K562 treated with DMSO at 1 percent for 24 hours (cell line): ENCODE data around the gene HPCAL4. TPM values are rescaled to one million over a fixed set of nuclear protein-coding genes. Genes with fewer than 3 reads are reported as not detected.

ENCODE experiments used
- total RNA-seq: library from RNA; unstranded; fragments of 300-600 nt; gene quantifications from 2 replicates; pipeline ENCODE4 v1.2.3, GENCODE V29; 2022; ENCODE audit warnings: low read depth; ENCODE audit not compliant: insufficient read depth

Gene HPCAL4
- 0.09 and 0.17 TPM in 2 replicates for total RNA-seq

GRCh38 chr1:39691383-39692151 lies at the start of gene HPCAL4:
Gene HPCAL4 (minus strand): TSS chr1:39691433. CDS start chr1:39684603, 6,830 bp downstream.

GRCh38 chr1:39738622-39739366 lies 47.6 kb upstream of the HPCAL4 start, which contains the start of gene PPIE:
Gene PPIE (plus strand): TSS chr1:39738882. CDS start chr1:39738901, 19 bp downstream.

GRCh38 chr1:39671793-39672550 lies 19.3 kb downstream of the HPCAL4 start, which contains the start of gene NT5C1A:
Gene NT5C1A (minus strand): TSS chr1:39672107. CDS start chr1:39672038, 69 bp downstream.

GRCh38 chr1:39639305-39640130 lies 51.7 kb downstream of the HPCAL4 start, which contains the start of gene HEYL:
Gene HEYL (minus strand): TSS chr1:39639643. CDS start chr1:39639625, 18 bp downstream.

Other genes starting within 250 kb of the HPCAL4 start
- gene BMP8A, start 199.8 kb downstream of the HPCAL4 start, total RNA-seq = 0.88 and 0.90 TPM in 2 replicates
- 137 and 147 TPM in 2 replicates for gene PABPC4, start 114.6 kb downstream of the HPCAL4 start, total RNA-seq
- 1.5 and 2.0 TPM in 2 replicates for gene HEYL, start 51.8 kb downstream of the HPCAL4 start, total RNA-seq
- 0.29 TPM in 1 of 2 replicates, not detected in the other for gene NT5C1A, start 19.3 kb downstream of the HPCAL4 start, total RNA-seq
- gene PPIE, start 47.4 kb upstream of the HPCAL4 start, total RNA-seq = 121 and 122 TPM in 2 replicates
- 1.1 and 2.3 TPM in 2 replicates for gene OXCT2, start 79.9 kb upstream of the HPCAL4 start, total RNA-seq
- gene BMP8B, start 97.4 kb upstream of the HPCAL4 start, total RNA-seq = 1.7 TPM in 2 replicates
- 24.0 and 30.1 TPM in 2 replicates for gene TRIT1, start 192.1 kb upstream of the HPCAL4 start, total RNA-seq
- gene MYCL, start 210.5 kb upstream of the HPCAL4 start, total RNA-seq = 14.5 and 18.3 TPM in 2 replicates